GM03348 (cell line): ENCODE results near the gene HIC2.
"Not testable (repeated sequence)": the region's sequence is repeated elsewhere in the genome, so short reads cannot be mapped to it uniquely, and the experiment has no call there.

Experiments
- DNase-seq: peaks from one replicate; pipeline ENCODE4 v3.0.0; 2012; ENCODE audit warnings: low spot score

HIC2 gene

DNA sequence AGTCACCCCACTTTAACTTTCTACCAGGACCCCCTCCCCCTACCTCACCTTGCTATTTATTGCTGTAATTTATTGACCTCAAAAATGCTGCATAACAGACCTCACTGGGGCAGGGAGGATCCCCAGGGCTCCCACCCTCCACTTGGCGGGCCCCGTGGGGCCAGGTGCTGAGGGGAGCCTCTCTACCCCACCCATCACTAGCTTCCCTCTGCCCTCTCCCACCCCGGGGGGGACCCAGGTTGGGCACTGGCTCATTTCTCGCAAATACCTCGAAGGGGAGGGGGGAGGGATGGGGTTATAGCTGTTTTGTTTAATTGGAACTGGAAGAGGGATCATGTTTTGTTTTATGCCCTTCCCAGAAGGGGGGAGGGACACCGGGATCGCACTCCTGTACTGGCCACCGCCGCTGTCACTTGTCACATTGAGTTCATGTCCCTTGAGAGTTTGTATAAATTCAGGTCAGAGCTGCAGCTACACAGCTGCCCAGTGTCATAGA is 33.7 kb downstream of the HIC2 start:
- DNase-seq: no peak

DNA sequence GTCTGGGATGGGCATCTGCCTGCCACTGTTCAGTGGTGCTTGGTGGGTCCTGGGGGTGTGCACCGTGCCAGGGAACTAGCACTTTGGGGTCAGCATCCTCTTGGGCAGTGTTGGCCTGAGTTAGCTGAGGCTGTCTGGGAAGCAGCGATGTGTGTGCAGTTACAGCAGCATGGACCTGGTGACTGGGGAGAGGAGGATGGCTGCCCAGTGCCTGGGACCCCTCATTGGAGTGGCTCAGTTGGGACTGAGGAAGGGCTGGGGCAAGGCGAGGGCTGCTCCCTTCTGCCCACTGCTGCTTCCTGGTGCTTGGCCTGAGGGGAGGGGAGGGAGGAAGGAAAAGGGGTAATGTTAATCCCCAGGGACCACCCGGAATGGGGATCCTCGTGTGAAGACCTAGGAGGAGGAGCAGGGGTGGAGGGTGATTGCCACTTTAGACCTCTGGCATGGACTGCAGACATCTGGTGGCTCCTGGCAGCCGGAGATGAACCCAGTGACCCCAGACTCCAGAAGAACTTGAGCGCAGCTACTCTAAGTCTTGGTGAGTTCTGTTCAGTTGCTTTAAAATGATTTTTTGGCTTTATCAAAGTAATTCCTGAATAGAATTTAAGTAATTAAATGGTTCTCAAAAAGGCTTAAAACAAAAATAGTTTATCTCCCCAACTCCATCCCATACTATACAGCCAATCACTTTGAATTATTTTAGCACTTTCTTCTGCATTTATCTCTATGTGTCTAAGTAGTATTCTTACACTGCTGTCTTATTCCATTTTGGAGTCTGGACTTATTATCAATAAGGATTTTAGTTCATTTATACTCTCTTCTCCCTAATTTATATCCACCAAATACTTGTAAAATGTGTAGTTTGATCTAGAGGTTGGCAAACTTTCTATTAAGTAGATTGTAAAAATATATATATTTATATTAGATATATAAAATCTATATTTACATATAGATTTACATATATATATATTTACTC is 34.7 kb downstream of the HIC2 start:
- no peak for DNase-seq

DNA sequence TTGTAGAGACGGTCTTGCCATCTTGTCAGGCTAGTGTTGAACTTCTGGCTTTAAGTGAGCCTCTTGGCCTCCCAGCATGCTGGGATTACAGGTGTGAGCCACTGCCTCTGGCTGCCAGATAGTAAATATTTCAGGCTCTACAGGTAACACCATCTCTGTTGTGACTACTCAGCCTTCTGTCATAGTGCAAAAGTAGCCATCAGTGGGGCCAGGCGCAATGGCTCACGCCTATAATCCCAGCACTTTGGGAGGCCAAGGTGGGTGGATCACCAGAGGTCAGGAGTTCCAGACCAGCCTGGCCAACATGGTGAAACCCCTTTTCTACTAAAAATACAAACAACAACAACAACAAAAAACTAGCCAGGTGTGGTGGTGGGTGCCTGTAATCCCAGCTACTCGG is 35.5 kb downstream of the HIC2 start:
- DNase-seq: not testable (repeated sequence)

DNA sequence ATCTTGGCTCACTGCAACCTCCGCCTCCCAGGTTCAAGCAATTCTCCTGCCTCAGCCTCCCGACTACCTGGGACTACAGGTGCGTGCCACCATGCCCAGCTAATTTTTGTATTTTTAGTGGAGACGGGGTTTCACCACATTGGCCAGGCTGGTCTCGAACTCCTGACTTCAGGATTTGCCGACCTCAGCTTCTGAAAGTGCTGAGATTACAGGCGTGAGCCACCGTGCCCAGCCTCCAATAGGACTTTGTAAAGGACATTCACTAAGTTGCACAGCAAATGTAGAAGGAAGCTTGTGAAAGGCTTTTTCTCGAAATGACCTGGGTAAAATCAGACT is 37.8 kb downstream of the HIC2 start:
- not testable (repeated sequence) for DNase-seq

DNA sequence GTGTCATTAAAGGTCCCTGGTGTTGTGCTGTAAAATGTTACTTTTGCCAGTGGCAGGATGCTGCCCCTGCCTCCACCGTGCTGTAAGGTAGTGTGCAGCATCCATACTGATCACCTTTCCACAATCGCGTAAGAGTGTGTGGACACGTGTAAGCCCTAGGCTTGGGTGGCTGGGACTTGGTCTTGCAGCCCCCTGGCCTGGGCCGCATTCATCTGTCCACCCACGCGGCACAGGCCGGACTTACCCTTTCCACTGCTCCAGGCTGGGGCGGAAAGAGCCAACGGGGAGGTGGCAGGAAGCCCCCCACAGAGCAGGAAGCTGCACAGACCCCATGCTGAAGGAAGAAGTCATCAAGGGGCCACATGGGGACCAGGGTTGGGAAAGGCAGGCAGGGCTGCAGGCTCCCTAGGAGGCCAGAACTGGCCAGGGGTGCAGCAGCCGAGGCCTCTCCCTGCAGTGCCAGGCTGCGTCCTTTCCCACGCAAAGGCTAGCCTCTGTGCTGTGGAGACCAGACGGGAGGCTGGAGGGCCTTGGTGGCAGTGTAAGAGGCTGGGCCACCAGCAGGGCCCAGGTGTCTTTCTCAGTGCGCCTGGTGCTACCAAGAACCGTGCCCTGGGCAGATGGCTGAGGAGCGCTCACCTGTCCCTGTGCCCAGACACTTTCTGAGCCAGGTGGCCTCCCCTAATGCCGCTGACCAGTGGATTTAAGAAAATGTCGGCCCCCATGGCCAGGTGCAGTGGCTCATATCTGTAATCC is 38.3 kb downstream of the HIC2 start:
- DNase-seq: no peak

DNA sequence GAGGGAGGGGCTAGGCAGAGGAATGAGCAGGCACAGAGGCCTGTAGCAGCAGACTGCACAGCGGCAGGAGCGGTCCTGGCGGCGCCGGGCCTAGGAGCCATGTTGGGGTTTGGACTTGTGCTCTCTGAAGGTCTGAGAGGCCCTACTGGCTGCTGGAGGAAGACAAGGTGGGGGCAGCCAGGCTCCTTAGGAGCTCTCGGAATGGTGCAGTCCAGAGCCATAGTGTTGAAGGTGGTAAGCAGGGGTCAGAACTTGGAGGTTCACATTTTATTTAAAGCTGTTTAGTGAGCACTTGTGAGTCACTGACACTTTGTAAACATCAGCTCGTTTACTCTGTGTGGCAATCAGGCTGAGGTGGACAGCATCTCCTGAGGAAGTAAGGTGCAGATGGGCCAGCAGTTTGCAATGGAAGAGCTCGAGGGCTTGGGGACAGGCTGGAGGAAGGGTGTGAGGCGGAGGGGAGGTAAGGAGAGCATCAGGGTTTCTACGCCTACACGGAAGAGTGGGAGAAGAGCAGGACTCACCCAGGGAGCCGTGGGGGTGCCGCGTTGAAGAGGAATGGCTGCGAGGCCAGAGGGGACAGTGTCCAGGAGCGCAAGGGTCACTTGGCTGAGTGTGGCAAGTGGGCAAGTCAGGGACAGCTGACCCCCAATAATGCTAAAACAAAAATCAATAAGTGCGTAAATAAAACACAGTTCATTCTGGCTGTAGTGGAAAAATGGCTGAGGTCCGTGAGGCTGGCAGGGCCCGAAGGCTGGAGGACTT is 40.0 kb downstream of the HIC2 start:
- DNase-seq: no peak

DNA sequence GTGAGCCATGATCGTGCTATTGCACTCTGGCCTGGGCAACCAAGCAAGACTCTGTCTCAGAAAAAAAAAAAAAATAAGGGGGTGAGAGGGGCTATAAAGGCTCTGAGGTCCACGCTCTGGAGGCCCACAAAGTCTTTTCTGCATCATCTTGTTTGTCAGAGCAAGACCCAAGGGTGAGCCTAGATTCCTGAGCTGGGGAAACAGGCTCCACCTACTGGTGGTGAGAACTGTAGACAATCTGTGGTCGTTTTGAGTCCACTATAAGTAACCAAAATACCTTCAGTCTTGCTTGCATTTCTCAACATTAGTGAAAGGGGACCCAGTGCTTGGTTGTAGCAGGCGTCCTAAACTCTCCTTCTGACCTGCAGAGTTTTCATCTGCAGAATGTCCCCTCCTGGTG is 45.5 kb downstream of the HIC2 start:
- not testable (repeated sequence) for DNase-seq

DNA sequence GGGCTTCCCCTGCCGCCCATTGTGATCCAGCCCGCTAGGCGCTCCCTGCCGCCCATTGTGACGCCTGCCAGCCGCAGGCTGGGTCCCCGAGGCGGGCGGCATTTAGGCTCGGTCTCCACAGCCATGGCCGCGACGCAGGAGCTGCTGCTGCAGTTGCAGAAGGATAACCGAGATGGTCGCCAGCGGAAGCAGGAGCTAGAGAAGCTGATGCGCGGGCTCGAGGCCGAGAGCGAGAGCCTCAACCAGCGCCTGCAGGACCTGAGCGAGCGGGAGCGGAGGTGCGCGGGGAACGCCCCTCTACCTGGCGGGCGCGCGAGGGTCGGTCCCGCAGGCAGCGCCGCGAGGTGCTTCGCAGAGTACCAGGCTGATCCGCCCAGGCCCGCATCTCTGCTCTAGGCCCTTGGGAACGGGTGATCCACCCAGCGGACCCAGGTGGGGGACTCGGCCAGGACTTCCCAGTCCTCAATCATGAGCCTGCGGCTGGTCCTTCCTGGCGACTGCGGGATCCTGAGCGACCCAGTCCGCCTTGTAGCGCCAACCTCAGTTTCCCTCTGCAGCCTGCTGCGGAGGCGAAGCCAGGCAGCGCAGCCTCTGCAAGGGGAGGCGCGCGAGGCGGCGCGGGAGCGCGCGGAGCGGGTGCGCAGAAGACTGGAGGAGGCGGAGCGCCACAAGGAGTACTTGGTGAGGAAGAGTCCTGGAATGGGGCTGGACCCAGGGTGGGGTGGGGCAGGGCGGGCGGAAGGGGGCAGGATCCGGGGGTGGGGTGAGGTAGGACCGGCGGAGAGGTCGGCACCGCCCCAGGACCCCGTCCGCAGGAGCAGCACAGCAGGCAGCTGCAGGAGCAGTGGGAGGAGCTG is 50.4 kb downstream of the HIC2 start, which contains the start of gene TMEM191C:
TSS of gene TMEM191C (plus strand) at position 51 of the 857 bp plus-strand sequence. CDS start at position 124, 73 bp downstream.
- DNase-seq: not testable (repeated sequence)

DNA sequence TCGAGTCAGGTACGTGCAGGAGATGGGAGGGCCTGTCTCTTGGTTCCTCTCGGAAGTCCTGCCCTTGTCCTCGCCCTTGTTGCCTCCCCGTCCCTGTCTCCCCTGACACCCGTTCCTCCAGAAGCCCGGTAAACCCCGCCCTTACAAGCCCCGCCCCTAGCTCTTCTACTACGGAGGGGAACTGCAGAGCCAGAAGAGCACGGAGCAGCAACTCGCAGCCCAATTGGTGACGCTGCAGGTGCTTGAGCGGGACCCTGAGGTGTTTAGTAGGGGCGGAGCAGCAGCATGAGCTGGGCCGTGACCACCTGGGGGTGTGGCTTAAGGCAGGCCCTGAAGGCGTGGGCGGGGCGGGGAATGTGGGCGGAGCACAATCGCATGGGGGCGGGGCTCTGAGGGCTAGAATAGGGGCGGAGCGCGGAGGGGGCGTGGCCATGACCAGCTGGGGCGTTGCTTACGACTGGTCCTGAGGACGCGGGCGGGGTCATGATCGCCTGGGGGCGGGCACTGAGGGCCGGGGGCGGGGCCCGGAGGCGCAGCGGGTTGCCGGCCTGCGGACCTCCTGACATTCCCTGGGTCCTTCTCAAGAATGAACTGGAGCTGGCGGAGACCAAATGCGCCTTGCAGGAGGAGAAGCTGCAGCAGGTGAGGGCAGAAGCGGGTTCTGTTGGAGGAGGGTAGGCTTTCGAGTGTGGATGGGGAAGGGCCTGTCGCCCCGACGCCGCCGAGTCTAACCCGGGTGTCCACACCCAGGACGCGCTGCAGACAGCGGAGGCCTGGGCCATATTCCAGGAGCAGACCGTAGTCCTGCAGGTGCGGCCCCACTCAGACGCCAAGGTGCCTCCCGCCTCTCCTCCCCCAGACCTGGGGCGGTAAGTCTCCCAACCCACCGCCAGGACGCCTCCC is 51.3 kb downstream of the HIC2 start:
- DNase-seq: not testable (repeated sequence)

DNA sequence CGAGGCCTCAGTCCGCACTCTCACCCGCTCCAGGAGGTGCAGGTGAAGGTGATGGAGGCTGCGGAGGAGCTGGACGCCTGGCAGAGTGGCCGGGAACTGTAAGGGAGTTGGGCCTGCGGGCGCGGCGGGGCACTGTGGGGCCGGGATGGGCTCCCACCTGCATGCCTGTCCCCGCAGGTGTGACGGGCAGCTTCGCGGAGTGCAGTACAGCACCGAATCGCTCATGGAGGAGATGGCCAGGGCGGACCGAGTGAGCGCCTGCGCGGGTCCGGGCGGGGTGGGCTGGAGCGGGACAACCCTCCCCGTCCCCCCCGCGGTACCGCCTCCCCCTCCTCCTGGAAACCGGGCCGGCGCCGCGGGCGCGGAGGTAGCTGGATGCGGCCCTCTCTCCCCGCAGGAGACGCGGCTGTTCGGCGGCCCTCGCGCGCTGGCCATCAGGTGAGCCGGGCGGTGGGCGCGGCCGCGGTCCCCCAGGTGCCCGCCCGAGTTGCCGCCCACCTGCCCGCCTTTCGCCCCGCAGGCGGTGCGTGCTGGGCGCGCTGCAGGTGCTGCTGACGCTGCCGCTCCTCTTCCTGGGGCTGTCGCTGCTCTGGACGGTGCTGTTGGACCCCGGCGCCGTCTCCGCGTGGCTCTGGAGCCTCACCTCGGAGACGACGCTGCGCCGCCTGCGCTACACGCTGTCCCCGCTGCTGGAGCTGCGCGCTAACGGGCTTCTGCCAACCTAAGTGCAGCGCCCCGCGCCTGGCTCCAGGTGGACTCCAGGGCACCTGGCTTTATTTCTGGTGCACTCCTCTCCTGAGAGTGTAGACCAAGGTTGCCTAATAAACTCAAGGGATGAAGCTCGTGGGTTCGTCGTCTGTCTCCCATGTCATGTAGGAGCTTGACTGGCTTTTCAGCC is 52.2 kb downstream of the HIC2 start:
- not testable (repeated sequence) for DNase-seq

DNA sequence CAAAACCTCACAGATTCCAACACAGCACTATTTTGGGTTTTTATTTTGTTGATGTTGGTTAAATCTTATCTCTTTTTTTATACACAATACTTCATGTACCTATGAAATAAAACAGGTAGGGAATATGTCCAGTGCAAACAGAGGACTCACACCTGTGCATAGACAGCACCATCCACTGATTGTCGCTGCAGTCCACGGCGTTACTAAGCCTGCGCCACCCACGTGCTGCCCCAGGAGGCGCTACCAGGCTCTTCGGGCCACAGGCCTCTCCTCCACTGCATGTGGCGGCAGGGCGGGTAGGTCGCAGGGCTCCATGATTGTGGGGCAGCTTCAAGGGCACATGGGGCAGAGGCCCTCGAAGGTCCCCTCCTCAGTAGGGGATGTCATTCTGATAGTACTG is 55.8 kb downstream of the HIC2 start:
- DNase-seq: not testable (repeated sequence)

DNA sequence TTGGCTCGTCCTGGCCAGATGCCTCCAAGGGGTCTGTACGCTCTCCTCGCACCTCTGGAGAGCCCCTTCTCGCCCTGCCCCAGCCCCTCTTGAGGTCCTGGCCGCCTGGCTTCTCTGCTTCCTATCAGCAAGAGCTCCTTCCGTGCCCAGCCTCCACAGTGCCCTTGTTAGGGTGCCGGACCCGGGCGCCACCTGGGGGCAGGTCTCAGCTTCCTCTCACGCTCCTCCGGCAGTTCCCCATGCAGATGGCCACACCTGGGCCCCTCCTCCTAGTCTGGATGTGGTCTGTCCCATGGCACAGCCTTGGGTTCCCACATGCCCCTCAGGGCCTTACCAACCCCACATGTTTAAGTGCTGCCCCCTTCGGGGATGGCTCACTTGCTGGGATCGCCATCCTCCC is 56.5 kb downstream of the HIC2 start:
- DNase-seq: not testable (repeated sequence)

DNA sequence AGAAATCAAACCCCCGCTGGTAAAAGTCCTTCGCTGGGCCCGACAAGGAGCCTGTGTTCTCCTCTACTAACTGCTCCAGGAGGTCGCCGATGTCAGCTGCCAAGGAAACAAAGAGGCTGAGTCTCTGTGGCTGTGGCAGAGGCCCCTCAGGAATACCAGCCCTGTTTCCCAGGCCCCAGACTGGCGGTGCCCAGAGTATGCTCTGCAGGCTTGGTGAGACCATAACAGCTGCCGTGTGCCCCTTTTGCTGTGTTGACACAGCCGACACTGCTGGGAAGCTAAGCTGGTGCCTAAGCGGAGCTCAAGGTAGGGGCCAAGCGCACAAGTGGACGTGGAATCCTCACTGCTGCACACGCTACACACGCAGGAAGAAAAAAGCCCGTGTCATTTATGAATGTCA is 66.9 kb downstream of the HIC2 start:
- not testable (repeated sequence) for DNase-seq

DNA sequence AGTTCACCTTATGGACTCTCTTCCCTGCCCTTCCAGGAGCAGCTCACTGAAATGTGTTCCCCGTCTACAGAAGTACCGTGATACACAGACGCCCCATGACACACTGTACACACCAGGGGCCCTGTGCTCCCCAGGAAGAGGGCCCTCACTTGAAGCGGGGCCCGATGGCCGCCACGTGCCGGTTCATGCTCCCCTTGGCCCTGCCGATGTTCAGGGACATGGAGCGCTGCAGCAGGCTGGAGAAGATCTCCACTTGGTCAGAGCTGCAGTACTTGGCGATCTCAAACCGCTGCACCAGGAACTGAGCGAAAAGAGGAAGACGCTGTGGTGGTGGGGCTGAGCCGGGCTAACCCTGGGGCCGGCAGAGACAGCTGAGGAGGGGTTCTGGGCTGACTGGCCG is 70.6 kb downstream of the HIC2 start:
- DNase-seq: not testable (repeated sequence)

DNA sequence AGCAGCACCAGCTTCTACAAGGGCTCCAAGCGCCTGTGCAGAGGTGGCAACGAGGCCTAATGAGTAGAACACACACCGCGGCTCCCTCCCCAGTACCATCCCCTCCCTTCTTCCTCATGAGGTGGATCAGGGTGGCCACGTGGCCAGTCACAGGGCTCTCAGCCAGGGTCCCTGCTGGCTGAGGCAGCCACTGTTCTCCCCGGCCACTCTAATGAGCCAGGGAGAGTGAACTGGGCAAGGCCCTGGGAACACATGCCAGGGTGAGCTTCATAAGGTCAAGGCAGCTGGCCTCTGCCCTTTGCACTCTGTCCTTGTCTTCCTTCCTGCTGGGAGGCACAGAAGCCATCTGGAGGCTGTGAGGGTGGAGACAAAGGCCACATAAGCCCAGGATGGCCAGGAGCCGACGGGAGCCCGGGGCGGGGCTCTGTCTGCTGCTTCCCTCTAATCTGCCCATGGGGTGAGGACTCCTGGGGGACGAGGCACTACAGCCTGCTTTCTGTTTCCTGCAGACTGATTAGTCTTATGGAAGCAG is 72.0 kb downstream of the HIC2 start:
- not testable (repeated sequence) for DNase-seq

DNA sequence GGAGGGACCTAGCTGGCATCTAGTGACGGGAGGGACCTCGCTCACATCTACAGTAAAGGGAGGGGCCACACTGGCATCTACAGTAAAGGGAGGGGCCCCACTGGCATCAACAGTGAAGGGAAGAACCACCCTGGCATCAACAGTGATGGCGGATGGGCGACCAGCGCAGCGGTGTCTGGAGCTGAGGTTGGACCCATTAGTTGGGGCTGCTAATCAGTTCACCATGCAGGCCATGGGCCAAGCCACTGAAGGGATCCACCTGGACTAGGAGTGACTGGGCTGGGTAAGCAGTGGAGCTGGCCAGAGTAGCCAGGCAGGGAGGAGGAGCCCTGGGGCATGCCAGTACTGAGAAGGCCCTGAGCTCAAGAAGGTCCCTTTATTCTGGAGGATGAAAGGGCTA is 73.4 kb downstream of the HIC2 start:
- DNase-seq: not testable (repeated sequence)

DNA sequence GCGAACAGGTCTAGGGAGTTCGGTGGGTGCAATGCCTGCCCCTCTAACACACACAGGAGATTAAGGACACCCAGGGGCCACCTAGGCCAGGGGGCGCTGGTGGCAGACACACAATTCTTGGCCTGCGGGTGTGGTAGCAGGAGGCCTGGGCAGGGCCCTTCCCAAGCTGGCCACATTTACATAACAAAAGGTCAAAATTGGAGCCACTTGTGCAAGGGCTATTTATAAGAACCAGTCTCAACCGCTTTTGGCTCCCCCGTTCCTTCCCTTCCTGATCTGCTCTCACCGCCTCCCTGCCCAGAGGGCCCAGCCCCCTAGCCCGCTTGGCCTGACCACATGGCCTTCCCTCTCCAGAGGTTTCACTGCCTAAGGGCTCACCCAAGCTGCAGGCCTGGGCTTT is 75.1 kb downstream of the HIC2 start:
- not testable (repeated sequence) for DNase-seq
